Measurements from ENCODE around the gene MDGA2. TPM values are rescaled to one million over a fixed set of nuclear protein-coding genes. Genes with fewer than 3 reads are reported as not detected.

MDGA2 gene
- total RNA-seq, 1 experiment from 2014 or later: not detected

GRCh38 chr14:46973295-46973694 is 702.1 kb downstream of the MDGA2 start:
- Histone ChIP-seq H3K27ac (ENCODE audit: low read depth, low read length) (no peak overlapping the region), H3K4me2 (ENCODE audit: low read length) (no peak overlapping the region), H3K9me2 (ENCODE audit: insufficient read depth) (no peaks in the 10 kb centered on the region), H4K20me1 (ENCODE audit: insufficient read depth) (no peaks in the 10 kb centered on the region), H3K4me3 (replicated peaks in 1 of 2; ENCODE audit: low read depth in 1 of 2, low read length in 2 of 2) (no peak overlapping the region), H3K9ac (ENCODE audit: low read length) (no peak overlapping the region), H2AFZ (ENCODE audit: low read depth, low read length, poor library complexity, severe bottlenecking) (no peak overlapping the region), H3K9me3 (ENCODE audit: control insufficient read depth in 1 of 2, insufficient read depth in 1 of 2, low read depth in 1 of 2, low read length in 2 of 2) (no peaks in the 10 kb centered on the region), H3K36me3 (ENCODE audit: control insufficient read depth in 1 of 2, insufficient read depth in 2 of 2, low read length in 2 of 2) (no peaks in the 10 kb centered on the region), H3K79me2 (ENCODE audit: insufficient read depth, low read length) (no peaks in the 10 kb centered on the region), H3K27me3 (ENCODE audit: insufficient read depth, low read length) (no peaks in the 10 kb centered on the region), H3K4me1 (ENCODE audit: control insufficient read depth in 1 of 2, insufficient read depth in 2 of 2, low read length in 2 of 2) (no peaks in the 10 kb centered on the region)
- POLR2A ChIA-PET: no interaction called here
- TF ChIP-seq JUND (IDR thresholded peaks at IDR 0.05) (no peak), EGR1 (IDR thresholded peaks at IDR 0.05; ENCODE audit: low read depth) (no peak), POLR2A (IDR thresholded peaks at IDR 0.05; ENCODE audit: borderline replicate concordance, extremely low read depth, insufficient read depth, insufficient read length) (no peak)
- intact Hi-C loops (cut with micrococcal nuclease): no loop called here
- RAD21 ChIA-PET (ENCODE audit: low non-redundant PET in 1 of 2, low total read pairs in 2 of 2, uncharacterized antibody in 2 of 2, unreplicated experiment in 2 of 2): no interaction called here
- ATAC-seq (no peak), DNase-seq (ENCODE audit: low read depth, low spot score) (no peak)
- BruUV-seq (replicated peaks): no TSS peak
- CTCF ChIA-PET: no interaction called here

GRCh38 chr14:46964378-46964777 is 711.0 kb downstream of the MDGA2 start:
- Histone ChIP-seq H4K20me1 (ENCODE audit: insufficient read depth) (no peaks in the 10 kb centered on the region), H3K36me3 (ENCODE audit: control insufficient read depth in 1 of 2, insufficient read depth in 2 of 2, low read length in 2 of 2) (no peaks in the 10 kb centered on the region), H3K27me3 (ENCODE audit: insufficient read depth, low read length) (no peaks in the 10 kb centered on the region), H3K79me2 (ENCODE audit: insufficient read depth, low read length) (no peaks in the 10 kb centered on the region), H3K4me3 (replicated peaks in 1 of 2; ENCODE audit: low read depth in 1 of 2, low read length in 2 of 2) (no peak overlapping the region), H3K9ac (ENCODE audit: low read length) (no peak overlapping the region), H3K27ac (ENCODE audit: low read depth, low read length) (no peak overlapping the region), H2AFZ (ENCODE audit: low read depth, low read length, poor library complexity, severe bottlenecking) (no peak overlapping the region), H3K4me1 (ENCODE audit: control insufficient read depth in 1 of 2, insufficient read depth in 2 of 2, low read length in 2 of 2) (no peaks in the 10 kb centered on the region), H3K9me2 (ENCODE audit: insufficient read depth) (no peaks in the 10 kb centered on the region), H3K9me3 (ENCODE audit: control insufficient read depth in 1 of 2, insufficient read depth in 1 of 2, low read depth in 1 of 2, low read length in 2 of 2) (no peaks in the 10 kb centered on the region; a peak in 1 of 4 replicates), H3K4me2 (ENCODE audit: low read length) (no peak overlapping the region)
- RAD21 ChIA-PET (ENCODE audit: low non-redundant PET in 1 of 2, low total read pairs in 2 of 2, uncharacterized antibody in 2 of 2, unreplicated experiment in 2 of 2): no interaction called here
- no peak for ATAC-seq
- CTCF ChIA-PET: no interaction called here
- TF ChIP-seq POLR2A (IDR thresholded peaks at IDR 0.05; ENCODE audit: borderline replicate concordance, extremely low read depth, insufficient read depth, insufficient read length) (no peak), ELF1 (IDR thresholded peaks at IDR 0.05; ENCODE audit: borderline replicate concordance, low read depth) (no peak), YY1 (IDR thresholded peaks at IDR 0.05; ENCODE audit: extremely low read depth, insufficient replicate concordance, low read depth, low read length) (no peak), FOSL1 (IDR thresholded peaks at IDR 0.05; ENCODE audit: low read depth) (no peak), CEBPB (IDR thresholded peaks at IDR 0.05; ENCODE audit: low read depth) (no peak)
- intact Hi-C loops (cut with micrococcal nuclease): no loop called here
- DNase-seq (ENCODE audit: low read depth, low spot score): no peak
- POLR2A ChIA-PET: no interaction called here
- no TSS peak for BruUV-seq (replicated peaks)
